Activated B cell treated with CpG ODN at 0.5 μM for 24 hours (primary cell): ENCODE results near the gene NUMBL. TPM values are rescaled to one million over a fixed set of nuclear protein-coding genes. Genes with fewer than 3 reads are reported as not detected.

Source experiments
- ATAC-seq: fragments of 200-7000 bp; cut with Tn5 transposase; one replicate; pipeline ENCODE4 v1.10.0; 2021; ENCODE audit warnings: low read depth, mild to moderate bottlenecking, moderate library complexity
- CTCF ChIA-PET: fragments of 350-600 bp; sonication (Branson Sonifier 250); formaldehyde crosslinking; loops from one replicate; lab custom pipeline; 2021; ENCODE audit warnings: antibody characterized with exemption; lab: Charles Lee
- POLR2A ChIA-PET: fragments of 350-600 bp; sonication (Branson Sonifier 250); formaldehyde crosslinking; loops from one replicate; lab custom pipeline; 2021; ENCODE audit warnings: antibody characterized with exemption; lab: Charles Lee
- DNase-seq: peaks from one replicate; pipeline ENCODE4 v3.0.0; 2022
- H3K27ac Mint-ChIP-seq: one replicate; pipeline ENCODE4 v1.8.0; 2020; ENCODE audit warnings: mixed read lengths
- H3K27me3 Mint-ChIP-seq: one replicate; pipeline ENCODE4 v1.8.0; 2021; ENCODE audit warnings: mixed read lengths
- H3K36me3 Mint-ChIP-seq: one replicate; pipeline ENCODE4 v1.8.0; 2021; ENCODE audit warnings: low read depth, mixed read lengths
- H3K4me1 Mint-ChIP-seq: one replicate; pipeline ENCODE4 v1.8.0; 2021; ENCODE audit warnings: mixed read lengths
- H3K4me3 Mint-ChIP-seq: one replicate; pipeline ENCODE4 v1.8.0; 2020; ENCODE audit warnings: mild to moderate bottlenecking, mixed read lengths
- H3K9me3 Mint-ChIP-seq: one replicate; pipeline ENCODE4 v1.8.0; 2020; ENCODE audit warnings: mixed read lengths
- CTCF ChIP-seq: fragments of 200-600 bp; IDR thresholded peaks from one replicate; pipeline ENCODE4 v1.8.0; 2022; ENCODE audit warnings: antibody characterized with exemption, mild to moderate bottlenecking
- intact Hi-C: fragments of 100-400 bp; cut with micrococcal nuclease; formaldehyde crosslinking; loops from one replicate; pipeline ENCODE4 v1.15.1; 2024
- total RNA-seq: library from RNA; stranded (reverse); gene quantifications from 2 replicates; pipeline ENCODE4 v1.2.3, GENCODE V29; 2022

NUMBL gene
- total RNA-seq, 1 donor from 2014 or later: 11.8 TPM

DNA sequence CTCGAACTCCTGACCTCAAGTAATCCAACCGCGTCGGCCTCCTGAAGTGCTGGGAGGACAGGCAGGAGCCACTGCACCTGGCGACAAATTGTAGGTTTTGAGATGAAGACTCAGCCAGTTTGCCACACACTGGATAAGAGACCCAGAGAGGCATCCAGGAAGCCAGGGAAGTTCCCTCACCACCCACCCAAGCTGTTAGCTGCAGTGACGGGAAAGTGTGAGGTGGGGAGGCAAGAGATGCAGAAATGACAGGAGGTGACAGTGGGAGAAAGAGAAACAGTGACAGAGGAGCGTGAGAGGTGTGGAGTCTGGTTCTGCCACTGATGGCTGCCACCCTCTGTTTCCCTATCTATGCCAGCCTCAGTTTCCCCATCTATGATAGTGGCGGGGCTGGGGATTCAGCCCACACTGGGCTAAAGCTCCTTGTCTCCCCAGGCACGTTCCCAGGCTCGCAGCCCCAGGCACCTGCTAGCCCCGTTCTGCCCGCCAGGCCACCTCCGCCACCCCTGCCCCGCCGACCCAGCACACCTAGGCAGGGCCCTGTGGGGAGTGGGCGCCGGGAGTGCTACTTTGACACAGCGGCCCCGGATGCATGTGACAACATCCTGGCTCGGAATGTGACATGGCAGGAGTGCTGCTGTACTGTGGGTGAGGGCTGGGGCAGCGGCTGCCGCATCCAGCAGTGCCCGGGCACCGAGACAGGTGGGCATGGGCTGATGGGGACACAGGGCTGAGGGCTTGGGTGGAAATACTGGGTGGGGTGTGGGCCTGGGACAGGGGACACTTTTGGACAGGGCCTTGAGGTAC is 68.3 kb downstream of the NUMBL start:
- TF ChIP-seq CTCF: no peak
- Mint-ChIP-seq H3K4me3 (no peak overlapping the region), H3K27ac (no peak overlapping the region), H3K36me3 (peaks cover 64% of the 10 kb centered on the region), H3K27me3 (no peaks in the 10 kb centered on the region), H3K9me3 (no peaks in the 10 kb centered on the region), H3K4me1 (no peaks in the 10 kb centered on the region)
- no peak for ATAC-seq
- intact Hi-C loops: no loop called here
- DNase-seq: no peak
- ChIA-PET CTCF (interaction anchor here (1.0 kb wide), 1 partner anchor 73 kb away, joined by 3 read pairs; no protein-coding TSS in a partner anchor), POLR2A (interaction anchor here (0.8 kb wide), 1 partner anchor 12 kb away, joined by 3 read pairs; no protein-coding TSS in a partner anchor)

- Mint-ChIP-seq H3K27ac (no peak overlapping the region), H3K36me3 (peaks cover 64% of the 10 kb centered on the region)
- POLR2A ChIA-PET: no interaction called here
Observed at GRCh38 chr19:40621283-40621682, 69.2 kb downstream of the NUMBL start.

GRCh38 chr19:40620161-40620485 is 70.3 kb downstream of the NUMBL start:
- Mint-ChIP-seq H3K27ac (no peak overlapping the region), H3K27me3 (no peaks in the 10 kb centered on the region), H3K9me3 (no peaks in the 10 kb centered on the region), H3K4me3 (no peak overlapping the region), H3K4me1 (peaks cover 1% of the 10 kb centered on the region), H3K36me3 (peaks cover 55% of the 10 kb centered on the region)
- CTCF ChIA-PET: interaction anchor here (0.7 kb wide), 1 partner anchor 21 kb away, joined by 3 read pairs; no protein-coding TSS in a partner anchor
- POLR2A ChIA-PET: no interaction called here
- ATAC-seq (no peak), DNase-seq (no peak)
- TF ChIP-seq CTCF: no peak
- intact Hi-C loops: no loop called here

More at GRCh38 chr19:40621283-40621682, 69.2 kb downstream of the NUMBL start:
- ATAC-seq: no peak
- TF ChIP-seq CTCF: no peak
- Mint-ChIP-seq H3K4me1 (no peaks in the 10 kb centered on the region), H3K9me3 (no peaks in the 10 kb centered on the region), H3K27me3 (no peaks in the 10 kb centered on the region), H3K4me3 (no peak overlapping the region)
- intact Hi-C loops: no loop called here
- CTCF ChIA-PET: interaction anchor here (1.0 kb wide), 1 partner anchor 72 kb away, joined by 3 read pairs; no protein-coding TSS in a partner anchor
- DNase-seq: no peak

- TF ChIP-seq CTCF: no peak
- DNase-seq (no peak), ATAC-seq (no peak)
- ChIA-PET CTCF (interaction anchor here (1.0 to 1.2 kb wide), 2 partner anchors 13 to 14 kb away, joined by 3 to 5 read pairs; no protein-coding TSS in a partner anchor), POLR2A (interaction anchor here (0.8 to 1.0 kb wide), 2 partner anchors 9 to 16 kb away, joined by 3 read pairs; no protein-coding TSS in a partner anchor)
- Mint-ChIP-seq H3K4me1 (peaks cover 7% of the 10 kb centered on the region), H3K27ac (no peak overlapping the region), H3K4me3 (no peak overlapping the region), H3K27me3 (no peaks in the 10 kb centered on the region), H3K36me3 (peaks cover 51% of the 10 kb centered on the region), H3K9me3 (no peaks in the 10 kb centered on the region)
- intact Hi-C loops: loop anchor here (10.0 kb wide), 1 partner anchor 95 kb away; the partner anchor contains the start of genes COQ8B and ITPKC
Observed at GRCh38 chr19:40619333-40620160, 70.9 kb downstream of the NUMBL start.
